ENCODE measurements around the gene TOR4A.
"Not testable (repeated sequence)": the region's sequence is repeated elsewhere in the genome, so short reads cannot be mapped to it uniquely, and the experiment has no call there.

TOR4A gene

GRCh38 chr9:137320555-137321384 is 43.2 kb downstream of the TOR4A start:
- no peak for DNase-seq

DNA sequence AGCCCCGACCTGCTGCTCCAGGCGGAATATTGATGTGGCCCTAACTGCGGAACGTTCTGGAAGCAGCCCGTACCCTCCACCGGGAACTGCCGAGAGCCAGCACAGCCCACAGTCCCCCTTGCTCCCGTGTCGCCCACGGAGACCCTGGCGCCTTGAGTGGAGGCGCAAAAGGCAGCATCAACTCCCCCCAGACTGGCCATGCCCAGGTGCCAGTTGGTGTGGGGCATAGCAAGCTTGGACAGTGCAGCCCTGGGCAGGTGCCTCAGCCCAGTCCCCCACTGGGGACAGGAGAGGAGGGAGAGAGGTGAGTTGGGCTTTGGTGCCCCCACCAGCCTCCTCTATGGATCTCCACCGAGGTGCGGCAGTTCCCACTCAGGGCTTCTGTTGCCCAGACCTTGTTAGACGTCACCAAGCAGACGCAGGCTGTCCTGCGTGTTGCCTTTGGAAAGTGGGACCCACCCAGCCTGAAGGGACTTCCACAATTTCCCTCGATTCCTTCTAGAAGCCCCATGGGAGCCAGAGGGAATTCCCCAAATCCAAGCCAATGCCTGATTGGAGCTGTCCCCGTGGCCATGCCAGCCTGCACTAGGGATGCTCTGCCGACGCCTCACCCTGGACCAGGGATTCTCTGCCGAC is 44.3 kb downstream of the TOR4A start:
- DNase-seq, result no peak

- no peak for DNase-seq
Observed at GRCh38 chr9:137323531-137324331, 46.2 kb downstream of the TOR4A start.

- no peak for DNase-seq
Observed at GRCh38 chr9:137325124-137325523, 47.6 kb downstream of the TOR4A start.

DNA sequence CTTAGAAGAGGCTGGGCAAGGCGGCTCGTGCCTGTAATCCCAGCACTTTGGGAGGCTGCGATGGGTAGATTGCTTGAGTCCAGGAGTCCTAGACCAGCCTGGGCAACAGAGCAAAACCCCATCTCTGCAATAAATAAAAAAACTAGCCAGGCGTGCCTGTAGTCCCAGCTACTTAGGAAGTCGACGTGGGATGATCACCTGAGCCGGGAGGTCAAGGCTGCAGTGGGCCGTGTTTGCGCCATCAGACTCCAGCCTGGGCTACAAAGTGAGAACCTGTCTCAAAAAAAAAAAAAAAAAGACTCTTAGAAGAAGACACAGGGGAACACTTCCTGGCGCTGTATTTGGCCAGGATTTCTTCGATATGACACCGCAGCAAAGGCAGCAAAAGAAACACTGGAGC is 48.3 kb downstream of the TOR4A start:
- no peak for DNase-seq

DNA sequence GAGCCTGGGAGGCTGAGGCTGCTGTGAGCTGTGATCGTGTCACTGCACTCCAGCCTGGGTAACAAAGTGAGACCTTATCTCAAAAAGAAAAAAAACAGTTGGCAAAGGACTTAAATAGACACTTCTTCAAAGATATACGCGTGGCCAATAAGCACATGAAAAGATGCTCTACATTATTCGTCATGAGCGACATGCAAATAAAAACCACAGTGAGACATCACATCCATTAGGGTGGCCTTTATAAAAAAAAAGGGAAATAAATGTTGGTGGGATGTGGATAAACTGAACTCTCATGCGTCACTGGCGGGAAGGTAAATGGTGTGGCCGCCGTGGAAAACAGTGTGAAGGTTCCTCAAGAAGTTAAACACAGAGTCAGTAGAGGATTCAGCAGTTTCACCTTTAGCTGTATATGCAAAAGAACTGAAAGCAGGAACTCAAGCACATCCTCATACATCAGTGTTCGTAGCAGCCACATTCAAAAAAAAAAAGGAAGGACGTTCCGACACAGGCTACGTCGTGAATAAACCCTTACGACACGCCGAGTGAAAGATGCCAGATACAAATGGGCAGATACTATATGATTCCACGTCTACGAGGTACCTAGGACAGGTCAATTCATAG is 49.0 kb downstream of the TOR4A start:
- no peak for DNase-seq

GRCh38 chr9:137327641-137328550 is 50.4 kb downstream of the TOR4A start:
- DNase-seq, result peak; percentile 45

DNA sequence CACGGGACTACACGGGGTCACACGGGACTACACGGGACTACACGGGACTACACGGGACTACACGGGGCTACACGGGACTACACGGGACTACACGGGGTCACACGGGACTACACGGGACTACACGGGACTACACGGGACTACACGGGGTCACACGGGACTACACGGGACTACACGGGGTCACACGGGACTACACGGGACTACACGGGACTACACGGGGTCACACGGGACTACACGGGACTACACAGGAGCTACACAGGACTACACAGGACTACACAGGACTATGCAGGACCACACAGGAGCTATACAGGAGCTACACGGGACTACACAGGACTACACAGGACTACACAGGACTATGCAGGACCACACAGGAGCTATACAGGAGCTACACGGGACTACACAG is 52.1 kb downstream of the TOR4A start:
- DNase-seq, result not testable (repeated sequence)

GRCh38 chr9:137330689-137331088 is 53.2 kb downstream of the TOR4A start:
- DNase-seq, result no peak

- DNase-seq, result no peak
Observed at GRCh38 chr9:137331929-137332328, 54.4 kb downstream of the TOR4A start.
